ENCODE data around the gene MMAB. TPM values are rescaled to one million over a fixed set of nuclear protein-coding genes. Genes with fewer than 3 reads are reported as not detected.

The MMAB gene
- total and polyA plus RNA-seq, 7 donors: 12.2 to 79.6 (median 28.9) TPM

- 78 to 88% methylated on average over 4 of the region's 4 CpGs for WGBS, 2 donors
Observed at GRCh38 chr12:109608270-109608669, 35.0 kb upstream of the MMAB start.

GRCh38 chr12:109607618-109608017 is 34.3 kb upstream of the MMAB start:
- 89 to 91% methylated on average over 4 of the region's 4 CpGs for WGBS, 2 donors
- no peak for TF ChIP-seq EP300 (IDR thresholded peaks at IDR 0.05)
- TF ChIP-seq CTCF (IDR thresholded peaks at IDR 0.05): no peak
- TF ChIP-seq POLR2AphosphoS5 (IDR thresholded peaks at IDR 0.05): no peak
- intact Hi-C loops (cut with DNase I): no loop called here
- Histone ChIP-seq H3K36me3 (no peaks in the 10 kb centered on the region), H3K27me3 (peaks cover 0 to 63% (median 23%) of the 10 kb centered on the region in 3 donors), H3K4me3 (no peak overlapping the region), H3K9me3 (no peaks in the 10 kb centered on the region), H3K27ac (no peak overlapping the region), H3K4me1 (peaks cover 0 to 7% (median 6%) of the 10 kb centered on the region in 4 donors)
- no peak for DNase-seq

More at GRCh38 chr12:109608270-109608669, 35.0 kb upstream of the MMAB start:
- DNase-seq: no peak
- H3K4me3 ChIP-seq: no peak overlapping the region
- no peaks in the 10 kb centered on the region for H3K36me3 ChIP-seq
- no peaks in the 10 kb centered on the region for H3K9me3 ChIP-seq
- intact Hi-C loops (cut with DNase I): no loop called here
- H3K4me1 ChIP-seq: peaks cover 0 to 7% (median 6%) of the 10 kb centered on the region in 4 donors
- no peak for TF ChIP-seq POLR2AphosphoS5 (IDR thresholded peaks at IDR 0.05)
- TF ChIP-seq CTCF (IDR thresholded peaks at IDR 0.05): no peak
- TF ChIP-seq EP300 (IDR thresholded peaks at IDR 0.05): no peak
- TF ChIP-seq POLR2A (IDR thresholded peaks at IDR 0.05): no peak
- H3K27me3 ChIP-seq: peaks cover 0 to 68% (median 30%) of the 10 kb centered on the region in 3 donors
- H3K27ac ChIP-seq: no peak overlapping the region

GRCh38 chr12:109606320-109607028 is 33.2 kb upstream of the MMAB start:
- Histone ChIP-seq H3K4me3 (no peak overlapping the region), H3K9me3 (no peaks in the 10 kb centered on the region), H3K27me3 (peaks cover 0 to 51% (median 15%) of the 10 kb centered on the region in 3 donors), H3K36me3 (no peaks in the 10 kb centered on the region), H3K4me1 (peaks cover 0 to 7% (median 6%) of the 10 kb centered on the region in 4 donors), H3K27ac (no peak overlapping the region)
- intact Hi-C loops (cut with DNase I): no loop called here
- no peak for TF ChIP-seq POLR2A (IDR thresholded peaks at IDR 0.05)
- no peak for TF ChIP-seq EP300 (IDR thresholded peaks at IDR 0.05)
- no peak for TF ChIP-seq POLR2AphosphoS5 (IDR thresholded peaks at IDR 0.05)
- TF ChIP-seq CTCF (IDR thresholded peaks at IDR 0.05): no peak
- DNase-seq: no peak
- WGBS, 2 donors: 46 to 71% methylated on average over 30 of the region's 30 CpGs

GRCh38 chr12:109605599-109606228 is 32.4 kb upstream of the MMAB start:
- H3K27me3 ChIP-seq: peaks cover 0 to 45% (median 11%) of the 10 kb centered on the region in 3 donors
- H3K4me3 ChIP-seq: no peak overlapping the region
- no peaks in the 10 kb centered on the region for H3K9me3 ChIP-seq
- TF ChIP-seq POLR2AphosphoS5 (IDR thresholded peaks at IDR 0.05): no peak
- TF ChIP-seq POLR2A (IDR thresholded peaks at IDR 0.05): no peak
- TF ChIP-seq EP300 (IDR thresholded peaks at IDR 0.05): no peak
- no peak for TF ChIP-seq CTCF (IDR thresholded peaks at IDR 0.05)
- intact Hi-C loops (cut with DNase I): no loop called here
- 85 to 87% methylated on average over 13 of the region's 13 CpGs for WGBS, 2 donors
- H3K4me1 ChIP-seq: peaks cover 0 to 7% (median 6%) of the 10 kb centered on the region in 4 donors
- no peak overlapping the region for H3K27ac ChIP-seq
- no peaks in the 10 kb centered on the region for H3K36me3 ChIP-seq
- no peak for DNase-seq
